NCI-H524 (cell line): Measurements from ENCODE around the gene C1orf216.
A peak's percentile ranks its signal among the peaks of the same experiment; 100 is the strongest.
"Not testable (repeated sequence)": the region's sequence is repeated elsewhere in the genome, so short reads cannot be mapped to it uniquely, and the experiment has no call there.

ENCODE experiments used
- DNase-seq, 2 experiments: peaks; one replicate each; lab custom pipeline; 2025; lab: John Stamatoyannopoulos, UW

The C1orf216 gene

GRCh38 chr1:35718492-35719336 is at the start of gene C1orf216:
C1orf216 (minus strand) TSS chr1:35718884; CDS start chr1:35716321, 2,563 bp downstream.
- no peak for DNase-seq

GRCh38 chr1:35764283-35764682 is 45.6 kb upstream of the C1orf216 start:
- no peak for DNase-seq

GRCh38 chr1:35763201-35763600 is 44.5 kb upstream of the C1orf216 start:
- no peak for DNase-seq

- DNase-seq, result no peak
These were observed 43.5 kb upstream of the C1orf216 start for GRCh38 chr1:35762141-35762540.

- no peak for DNase-seq
These were observed 37.4 kb upstream of the C1orf216 start for GRCh38 chr1:35756064-35756463.

- no peak for DNase-seq
These were observed 35.1 kb upstream of the C1orf216 start for GRCh38 chr1:35753626-35754260.

- no peak for DNase-seq
These were observed 29.6 kb upstream of the C1orf216 start for GRCh38 chr1:35748326-35748725.

GRCh38 chr1:35745124-35745730 is 26.5 kb upstream of the C1orf216 start:
- no peak for DNase-seq

GRCh38 chr1:35737120-35737519 is 18.4 kb upstream of the C1orf216 start:
- DNase-seq, result no peak

GRCh38 chr1:35727434-35728040 is 8.9 kb upstream of the C1orf216 start:
- DNase-seq, result peak in 1 of 2 experiments; percentile 50

- peak; percentile 32 to 60 for DNase-seq
These were observed 8.1 kb upstream of the C1orf216 start for GRCh38 chr1:35726450-35727433.

- DNase-seq, result no peak
These were observed 6.9 kb upstream of the C1orf216 start for GRCh38 chr1:35725596-35725995.

- no peak for DNase-seq
These were observed 690 bp downstream of the C1orf216 start for GRCh38 chr1:35717911-35718476.

GRCh38 chr1:35715568-35716002 is 3.1 kb downstream of the C1orf216 start:
- peak; percentile 47 to 70 for DNase-seq

GRCh38 chr1:35714921-35715567 is 3.6 kb downstream of the C1orf216 start:
- DNase-seq, result no peak

GRCh38 chr1:35711098-35711497 is 7.6 kb downstream of the C1orf216 start:
- DNase-seq, result not testable (repeated sequence)

- DNase-seq, result peak in 1 of 2 experiments; percentile 59
These were observed 9.7 kb downstream of the C1orf216 start for GRCh38 chr1:35708952-35709351.

- peak; percentile 21 to 47 for DNase-seq
These were observed 10.2 kb downstream of the C1orf216 start for GRCh38 chr1:35708441-35708921.

- DNase-seq, result peak; percentile 41 to 69
These were observed 10.9 kb downstream of the C1orf216 start for GRCh38 chr1:35707601-35708440.
